ENCODE data around the gene AIMP1.

AIMP1 gene

DNA sequence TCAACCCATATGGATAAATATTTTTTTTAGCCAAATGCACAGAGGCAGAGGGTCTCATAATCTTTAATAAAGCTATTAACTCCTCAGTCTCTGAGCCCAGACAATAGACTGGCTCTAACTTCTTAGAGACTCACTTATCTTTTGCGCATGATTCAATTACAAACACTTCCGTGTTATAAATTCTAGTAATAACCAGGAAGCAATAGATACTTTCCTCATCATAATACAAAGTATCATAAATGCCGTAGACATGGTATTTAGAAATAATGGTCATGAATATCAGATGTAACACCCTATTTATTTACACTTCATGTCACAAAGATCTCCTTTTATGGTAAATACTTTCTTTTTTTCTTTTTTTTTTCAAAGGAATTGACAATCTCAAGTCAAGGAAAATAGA is 56.7 kb downstream of the AIMP1 start:
- TF ChIP-seq, protein P1, sequence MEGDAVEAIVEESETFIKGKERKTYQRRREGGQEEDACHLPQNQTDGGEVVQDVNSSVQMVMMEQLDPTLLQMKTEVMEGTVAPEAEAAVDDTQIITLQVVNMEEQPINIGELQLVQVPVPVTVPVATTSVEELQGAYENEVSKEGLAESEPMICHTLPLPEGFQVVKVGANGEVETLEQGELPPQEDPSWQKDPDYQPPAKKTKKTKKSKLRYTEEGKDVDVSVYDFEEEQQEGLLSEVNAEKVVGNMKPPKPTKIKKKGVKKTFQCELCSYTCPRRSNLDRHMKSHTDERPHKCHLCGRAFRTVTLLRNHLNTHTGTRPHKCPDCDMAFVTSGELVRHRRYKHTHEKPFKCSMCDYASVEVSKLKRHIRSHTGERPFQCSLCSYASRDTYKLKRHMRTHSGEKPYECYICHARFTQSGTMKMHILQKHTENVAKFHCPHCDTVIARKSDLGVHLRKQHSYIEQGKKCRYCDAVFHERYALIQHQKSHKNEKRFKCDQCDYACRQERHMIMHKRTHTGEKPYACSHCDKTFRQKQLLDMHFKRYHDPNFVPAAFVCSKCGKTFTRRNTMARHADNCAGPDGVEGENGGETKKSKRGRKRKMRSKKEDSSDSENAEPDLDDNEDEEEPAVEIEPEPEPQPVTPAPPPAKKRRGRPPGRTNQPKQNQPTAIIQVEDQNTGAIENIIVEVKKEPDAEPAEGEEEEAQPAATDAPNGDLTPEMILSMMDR (IDR thresholded peaks at IDR 0.05; ENCODE audit: low read depth, low read length, poor library complexity, severe bottlenecking) = no peak
- TF ChIP-seq EZH2phosphoT487 (IDR thresholded peaks at IDR 0.05; ENCODE audit: borderline replicate concordance, low read length) = no peak
- H3K79me2 ChIP-seq (ENCODE audit: control insufficient read depth, low read length) = no peaks in the 10 kb centered on the region
- peaks cover 2% of the 10 kb centered on the region; the same call in 1 of the 2 replicates for H3K27me3 ChIP-seq (ENCODE audit: control insufficient read depth, low read length)
- H3K27ac ChIP-seq (ENCODE audit: low read depth, low read length) = no peak overlapping the region
- H4K20me1 ChIP-seq (ENCODE audit: control insufficient read depth, insufficient read depth, low read depth, low read length) = no peaks in the 10 kb centered on the region
- no peaks in the 10 kb centered on the region; the same call in 1 of the 2 replicates for H3F3A ChIP-seq (ENCODE audit: control insufficient read depth, insufficient read depth)
- H3K4me1 ChIP-seq (ENCODE audit: control insufficient read depth, low read length) = peaks cover 6% of the 10 kb centered on the region
- H3K4me3 ChIP-seq (ENCODE audit: low read length) = no peak overlapping the region
- no peaks in the 10 kb centered on the region for H3K9me2 ChIP-seq (replicated peaks; ENCODE audit: control insufficient read depth, low read length)
- no peaks in the 10 kb centered on the region for H3K36me3 ChIP-seq (ENCODE audit: control insufficient read depth, low read length)
- H3K4me2 ChIP-seq (ENCODE audit: low read length) = no peak overlapping the region
- no peaks in the 10 kb centered on the region for H3K9me3 ChIP-seq (ENCODE audit: control insufficient read depth, insufficient read depth, low read length)

DNA sequence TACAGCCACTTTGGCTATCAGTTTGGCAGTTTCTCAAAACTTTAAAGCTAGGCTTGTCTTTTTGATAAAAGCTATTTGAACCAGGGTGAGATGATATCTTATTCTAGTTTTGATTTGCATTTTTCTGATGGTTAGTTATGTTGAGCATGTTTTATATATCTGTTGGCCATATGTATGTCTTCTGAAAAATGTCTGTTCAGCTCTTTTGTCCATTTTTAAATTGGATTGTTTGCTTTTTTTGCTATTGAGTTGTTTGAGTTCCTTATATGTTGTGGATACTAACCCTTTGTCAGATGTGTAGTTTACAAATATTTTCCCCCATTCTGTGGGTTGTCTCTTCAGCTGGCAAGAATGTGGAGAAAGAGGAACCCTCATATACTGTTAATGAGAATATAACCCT is 63.8 kb downstream of the AIMP1 start:
- H3K9me3 ChIP-seq (ENCODE audit: control insufficient read depth, insufficient read depth, low read length) = peaks cover 4% of the 10 kb centered on the region; the same call in 1 of the 2 replicates
- H3K27me3 ChIP-seq (ENCODE audit: control insufficient read depth, low read length) = no peaks in the 10 kb centered on the region
- no peaks in the 10 kb centered on the region for H3K79me2 ChIP-seq (ENCODE audit: control insufficient read depth, low read length)
- H3K4me3 ChIP-seq (ENCODE audit: low read length) = no peak overlapping the region
- no peaks in the 10 kb centered on the region for H4K20me1 ChIP-seq (ENCODE audit: control insufficient read depth, insufficient read depth, low read depth, low read length)
- H3K9me2 ChIP-seq (replicated peaks; ENCODE audit: control insufficient read depth, low read length) = no peaks in the 10 kb centered on the region
- TF ChIP-seq, protein P1 (IDR thresholded peaks at IDR 0.05; ENCODE audit: low read depth, low read length, poor library complexity, severe bottlenecking) = no peak
- no peak for TF ChIP-seq EZH2phosphoT487 (IDR thresholded peaks at IDR 0.05; ENCODE audit: borderline replicate concordance, low read length)
- H3K27ac ChIP-seq (ENCODE audit: low read depth, low read length) = no peak overlapping the region
- H3K4me2 ChIP-seq (ENCODE audit: low read length) = no peak overlapping the region
- H3F3A ChIP-seq (ENCODE audit: control insufficient read depth, insufficient read depth) = no peaks in the 10 kb centered on the region
- no peaks in the 10 kb centered on the region for H3K36me3 ChIP-seq (ENCODE audit: control insufficient read depth, low read length)
- no peaks in the 10 kb centered on the region for H3K4me1 ChIP-seq (ENCODE audit: control insufficient read depth, low read length)

DNA sequence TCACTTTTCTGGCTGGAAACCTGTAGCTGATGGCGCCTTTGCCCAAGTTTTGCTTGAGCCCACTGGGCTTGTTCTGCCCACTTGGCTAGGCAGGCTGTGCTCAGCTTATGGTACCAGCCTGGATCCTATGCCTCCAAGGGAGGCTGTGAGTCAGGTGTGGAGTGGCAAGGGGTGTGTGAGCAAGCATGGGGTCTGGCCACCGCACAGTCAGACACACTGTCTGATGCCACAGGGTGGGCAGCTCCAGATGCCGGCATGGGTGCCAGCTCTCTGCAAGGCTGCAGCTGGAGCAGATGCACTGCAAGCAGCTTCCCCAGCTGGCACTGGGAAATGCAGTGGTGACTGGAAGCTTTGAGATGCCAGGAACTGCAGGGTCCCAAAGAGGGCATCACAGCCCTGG is 68.5 kb downstream of the AIMP1 start:
- Histone ChIP-seq H3K4me2 (ENCODE audit: low read length) (no peak overlapping the region), H3K4me1 (ENCODE audit: control insufficient read depth, low read length) (no peaks in the 10 kb centered on the region), H3K4me3 (ENCODE audit: low read length) (no peak overlapping the region), H3K27me3 (ENCODE audit: control insufficient read depth, low read length) (no peaks in the 10 kb centered on the region), H3F3A (ENCODE audit: control insufficient read depth, insufficient read depth) (no peaks in the 10 kb centered on the region), H3K9me2 (replicated peaks; ENCODE audit: control insufficient read depth, low read length) (no peaks in the 10 kb centered on the region), H3K9me3 (ENCODE audit: control insufficient read depth, insufficient read depth, low read length) (peaks cover 9% of the 10 kb centered on the region; the same call in 1 of the 2 replicates), H3K36me3 (ENCODE audit: control insufficient read depth, low read length) (no peaks in the 10 kb centered on the region), H4K20me1 (ENCODE audit: control insufficient read depth, insufficient read depth, low read depth, low read length) (no peaks in the 10 kb centered on the region), H3K27ac (ENCODE audit: low read depth, low read length) (no peak overlapping the region), H3K79me2 (ENCODE audit: control insufficient read depth, low read length) (no peaks in the 10 kb centered on the region)
- TF ChIP-seq, protein P1 (IDR thresholded peaks at IDR 0.05; ENCODE audit: low read depth, low read length, poor library complexity, severe bottlenecking) = no peak
- TF ChIP-seq EZH2phosphoT487 (IDR thresholded peaks at IDR 0.05; ENCODE audit: borderline replicate concordance, low read length) = no peak

All from DOHH2 (cell line).